ENCODE data around the gene ANKRD17.

ANKRD17 gene

DNA sequence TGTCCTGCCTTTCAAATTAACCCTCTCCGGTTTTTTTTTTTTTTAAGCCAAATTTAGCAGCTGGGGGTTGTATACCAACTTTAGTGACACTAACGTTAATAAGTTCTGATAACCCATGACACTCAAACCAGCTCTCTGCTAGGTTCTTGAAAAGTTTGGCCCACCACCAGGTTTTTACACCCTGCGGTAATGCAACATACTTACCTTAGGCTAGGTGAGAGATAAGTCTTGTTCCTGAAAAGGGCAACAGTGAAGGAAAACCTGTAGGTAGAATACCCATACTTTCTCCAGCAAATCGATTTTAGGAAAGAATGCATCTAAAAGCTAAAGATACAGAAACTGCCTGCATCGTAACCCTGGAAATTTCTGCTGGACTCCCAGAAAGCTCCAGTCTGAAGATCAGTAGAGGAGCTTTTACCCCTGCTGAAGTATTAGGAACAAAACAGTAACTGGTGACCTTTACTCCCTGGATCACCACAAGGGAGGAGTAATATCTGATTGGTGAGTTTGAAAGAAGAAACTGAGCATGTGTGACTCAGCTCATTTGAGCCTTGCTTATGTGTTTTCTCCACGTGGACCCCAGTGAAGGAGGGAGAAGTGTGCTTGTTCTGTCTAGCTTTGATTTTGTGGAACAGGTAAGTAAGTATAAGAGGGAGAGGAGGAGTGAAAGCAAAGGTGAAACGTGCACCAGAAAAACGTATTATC is 154.6 kb downstream of the ANKRD17 start:
- DNase-seq (ENCODE audit: low spot score): no peak

DNA sequence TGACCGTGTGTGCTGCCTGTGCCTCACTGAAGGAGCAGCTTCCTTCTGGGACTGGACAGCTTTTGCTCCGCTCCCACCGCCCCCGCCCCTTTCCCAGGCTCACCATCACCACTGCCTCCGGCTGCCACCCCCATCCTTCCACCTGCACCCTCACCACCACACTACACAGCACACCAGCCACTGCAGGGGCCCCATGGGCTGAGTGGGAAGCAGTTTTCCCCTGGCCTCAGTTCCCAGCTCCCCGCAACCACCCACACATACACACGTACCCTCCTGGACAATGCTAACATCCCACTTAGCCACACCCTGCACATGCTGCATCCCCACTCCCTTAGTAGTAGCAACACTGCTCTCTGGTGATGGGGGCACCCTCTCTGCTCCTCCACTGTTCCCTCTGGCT is 159.5 kb downstream of the ANKRD17 start:
- no peak for DNase-seq (ENCODE audit: low spot score)

- DNase-seq (ENCODE audit: low spot score): no peak
Measured at GRCh38 chr4:73098713-73099112, 159.9 kb downstream of the ANKRD17 start.

DNA sequence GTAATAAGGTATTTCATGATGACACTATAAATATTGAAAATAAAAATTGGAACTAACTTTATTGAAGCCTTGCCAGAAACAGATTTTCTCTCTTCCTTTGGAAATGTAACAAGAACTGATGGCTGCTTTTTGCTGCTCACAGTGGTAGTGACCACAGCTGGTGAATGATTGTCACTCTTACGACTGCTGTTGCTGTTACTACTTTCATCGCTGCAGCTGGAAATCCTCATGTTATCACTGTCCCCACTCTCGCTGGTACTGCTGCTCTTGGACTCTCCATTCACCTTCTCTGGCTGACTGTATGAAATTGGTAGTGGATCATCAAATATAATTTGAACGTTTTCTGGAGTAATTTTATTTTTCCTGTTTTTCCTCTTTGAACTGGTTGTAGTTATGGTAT is 160.6 kb downstream of the ANKRD17 start:
- no peak for DNase-seq (ENCODE audit: low spot score)

DNA sequence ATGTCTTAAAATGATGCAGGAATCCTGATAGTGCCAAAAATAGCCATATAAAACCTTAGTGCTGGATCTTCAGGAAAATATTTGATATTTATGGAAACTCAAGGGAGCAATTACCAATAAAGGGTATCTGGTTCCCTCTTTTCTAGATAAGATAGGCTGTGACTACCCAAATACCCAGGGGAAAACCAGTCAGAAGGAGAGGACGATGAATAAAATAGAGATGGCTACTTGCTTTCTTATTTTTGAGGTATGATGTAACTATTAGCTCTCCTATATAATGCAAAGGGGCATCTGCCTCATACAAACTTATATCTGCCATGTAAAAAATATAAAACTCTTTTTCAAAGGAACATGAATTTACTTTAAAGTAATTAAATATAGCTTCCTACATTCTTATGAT is 165.7 kb downstream of the ANKRD17 start:
- DNase-seq (ENCODE audit: low spot score): no peak

DNA sequence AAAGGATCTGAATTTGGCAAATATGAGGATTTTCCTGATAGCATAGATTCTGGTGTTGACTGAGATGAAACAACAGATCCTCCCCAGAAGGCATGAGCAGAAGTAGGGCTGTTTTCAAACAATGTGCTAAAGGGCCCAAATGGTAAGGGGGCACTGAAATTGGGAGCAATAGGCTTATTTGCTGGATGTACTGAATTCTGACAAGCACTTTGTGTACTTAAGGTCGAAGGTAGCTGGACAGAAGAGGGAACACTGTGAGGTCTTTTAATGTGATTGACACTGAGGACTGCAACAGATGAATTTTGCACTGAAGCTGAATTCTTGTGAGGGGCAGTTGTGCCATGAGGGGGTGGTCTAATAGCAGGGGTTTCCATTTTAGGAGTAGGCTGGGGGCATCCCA is 167.9 kb downstream of the ANKRD17 start:
- no peak for DNase-seq (ENCODE audit: low spot score)

- DNase-seq (ENCODE audit: low spot score): no peak
Measured at GRCh38 chr4:73087871-73088270, 170.7 kb downstream of the ANKRD17 start.

DNA sequence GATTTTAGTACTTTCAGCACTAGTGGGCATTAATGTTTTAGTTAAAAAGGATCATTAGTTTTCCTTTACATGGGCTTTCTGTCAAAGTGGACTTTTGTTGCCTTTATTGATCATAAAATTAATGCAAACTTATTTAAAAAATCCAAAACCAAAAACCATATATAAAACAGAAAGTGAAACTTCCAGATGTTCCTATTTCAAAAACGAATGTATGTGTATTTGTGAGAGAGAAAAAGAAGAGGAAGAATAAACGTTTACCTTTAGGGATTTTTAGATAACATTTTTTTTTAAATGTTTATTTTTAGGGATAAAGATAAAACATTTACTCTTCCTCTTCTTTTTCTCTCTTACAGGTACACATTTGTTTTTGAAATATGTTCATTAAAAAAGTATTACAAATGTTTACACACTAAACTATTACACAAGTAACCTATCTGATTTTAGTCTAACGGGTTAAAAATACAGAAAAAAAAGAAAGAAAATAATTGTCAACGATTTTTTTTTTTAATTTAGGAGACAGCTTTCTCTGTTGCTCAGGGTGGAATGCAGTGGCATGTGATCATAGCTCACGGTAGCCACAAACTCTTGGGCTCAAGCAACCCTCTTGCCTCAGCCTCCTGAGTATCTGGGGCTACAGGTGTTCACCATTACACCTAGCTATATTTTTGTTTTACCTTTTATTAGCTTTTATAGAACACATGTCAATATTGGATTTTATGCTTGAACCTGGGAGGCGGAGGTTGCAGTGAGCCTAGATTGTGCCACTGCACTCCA is 172.3 kb downstream of the ANKRD17 start:
- DNase-seq (ENCODE audit: low spot score): no peak

DNA sequence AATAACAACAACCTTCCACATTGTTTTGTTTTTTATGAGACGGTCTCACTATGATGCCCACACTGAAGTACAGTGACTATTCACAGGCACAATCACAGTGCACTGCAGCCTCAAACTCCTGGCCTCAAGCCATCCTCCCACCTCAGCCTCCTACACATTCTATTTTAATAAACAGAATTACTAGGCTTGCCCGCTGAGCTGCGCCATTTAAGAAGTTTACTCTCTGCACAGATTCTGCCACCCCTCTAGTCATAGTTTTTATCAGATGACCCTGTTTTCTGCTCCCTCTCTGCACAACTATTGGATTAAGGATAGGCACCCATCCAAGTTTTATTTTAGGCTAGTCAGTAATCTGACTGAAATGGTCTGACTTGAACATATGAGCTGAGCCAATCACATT is 177.8 kb downstream of the ANKRD17 start:
- DNase-seq (ENCODE audit: low spot score): no peak

GRCh38 chr4:73075832-73076231 is 182.8 kb downstream of the ANKRD17 start:
- DNase-seq (ENCODE audit: low spot score): no peak

GRCh38 chr4:73070074-73070390 is 188.6 kb downstream of the ANKRD17 start:
- DNase-seq (ENCODE audit: low spot score): no peak

- DNase-seq (ENCODE audit: low spot score): peak; percentile 99
Measured at GRCh38 chr4:73069338-73070073, 189.1 kb downstream of the ANKRD17 start, which contains the start of gene COX18. Gene COX18 (minus strand): TSS chr4:73069716. CDS start chr4:73069649, 67 bp downstream.

DNA sequence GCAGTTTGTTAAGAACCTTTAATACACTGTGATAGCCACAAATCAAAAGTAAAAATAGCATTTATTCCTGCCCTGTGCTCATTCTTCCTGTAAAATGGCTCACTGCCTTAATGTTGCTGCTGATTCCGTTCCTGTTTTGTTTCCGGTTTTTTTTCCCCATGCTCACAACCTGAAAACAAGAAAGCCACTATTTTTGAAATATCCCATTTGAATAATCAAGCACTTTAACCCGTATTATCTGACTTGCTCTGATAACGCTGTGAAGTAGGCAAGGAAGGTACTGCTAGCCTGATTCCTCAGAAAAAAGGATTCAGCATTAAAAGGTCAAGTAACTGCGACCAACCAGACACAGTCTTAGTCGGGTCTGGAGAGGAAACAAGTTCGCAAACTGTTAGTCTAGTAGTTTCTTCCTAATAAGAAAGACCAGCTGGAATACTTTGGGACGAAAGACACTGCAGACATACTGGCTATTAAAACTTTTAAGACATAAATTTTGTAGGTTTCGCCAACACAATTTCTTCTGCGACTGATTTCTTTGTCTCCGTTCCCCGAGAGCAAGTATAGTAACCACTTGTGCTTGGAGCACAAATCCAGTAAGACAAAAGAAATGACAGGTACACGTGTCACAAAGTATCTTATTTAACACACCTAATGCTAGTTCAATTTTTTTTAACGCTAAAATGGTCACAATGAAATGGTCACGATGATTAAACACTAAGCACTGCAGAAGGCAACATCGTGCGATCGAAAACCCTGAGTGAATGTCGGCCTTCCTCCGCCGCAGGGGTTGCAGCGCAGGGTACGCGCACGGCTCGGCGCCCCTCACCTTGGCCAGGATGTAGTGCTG is 189.9 kb downstream of the ANKRD17 start:
- peak; percentile 69 for DNase-seq (ENCODE audit: low spot score)

- DNase-seq (ENCODE audit: low spot score): no peak
Measured at GRCh38 chr4:73067971-73068394, 190.6 kb downstream of the ANKRD17 start.

GRCh38 chr4:73066928-73067327 is 191.7 kb downstream of the ANKRD17 start:
- DNase-seq (ENCODE audit: low spot score): no peak

GRCh38 chr4:73066445-73066844 is 192.2 kb downstream of the ANKRD17 start:
- no peak for DNase-seq (ENCODE audit: low spot score)

- DNase-seq (ENCODE audit: low spot score): no peak
Measured at GRCh38 chr4:73064536-73064935, 194.1 kb downstream of the ANKRD17 start.

DNA sequence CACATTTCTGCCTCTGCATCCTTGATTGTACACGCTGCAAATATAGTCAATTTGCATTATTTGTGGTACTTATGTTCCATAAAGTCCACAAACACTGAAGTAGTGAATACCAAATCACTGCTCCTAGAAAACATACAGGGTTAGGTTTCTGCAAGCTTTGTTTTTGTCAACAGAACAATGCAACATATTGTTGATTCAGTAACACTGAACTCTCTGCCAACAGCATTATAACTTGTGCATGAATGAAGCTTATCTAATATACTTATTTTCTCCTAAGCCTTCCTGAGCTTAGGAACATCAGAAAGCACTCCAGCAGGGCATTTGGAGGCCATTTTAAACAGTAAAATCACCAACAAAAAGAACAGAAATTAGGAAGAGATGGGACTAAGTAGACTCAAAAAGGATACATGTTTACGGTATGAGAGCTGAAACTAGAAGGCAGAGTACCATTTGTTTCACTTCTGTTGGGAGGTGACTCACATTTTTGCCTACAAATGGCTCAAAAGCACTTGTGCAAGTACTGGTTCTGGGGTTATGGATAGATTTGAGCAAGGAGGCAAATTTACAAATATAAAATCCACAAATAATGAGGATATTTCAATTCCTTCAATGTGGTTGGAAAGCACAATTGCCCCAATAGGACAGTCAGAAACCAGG is 203.2 kb downstream of the ANKRD17 start:
- DNase-seq (ENCODE audit: low spot score): no peak

DNA sequence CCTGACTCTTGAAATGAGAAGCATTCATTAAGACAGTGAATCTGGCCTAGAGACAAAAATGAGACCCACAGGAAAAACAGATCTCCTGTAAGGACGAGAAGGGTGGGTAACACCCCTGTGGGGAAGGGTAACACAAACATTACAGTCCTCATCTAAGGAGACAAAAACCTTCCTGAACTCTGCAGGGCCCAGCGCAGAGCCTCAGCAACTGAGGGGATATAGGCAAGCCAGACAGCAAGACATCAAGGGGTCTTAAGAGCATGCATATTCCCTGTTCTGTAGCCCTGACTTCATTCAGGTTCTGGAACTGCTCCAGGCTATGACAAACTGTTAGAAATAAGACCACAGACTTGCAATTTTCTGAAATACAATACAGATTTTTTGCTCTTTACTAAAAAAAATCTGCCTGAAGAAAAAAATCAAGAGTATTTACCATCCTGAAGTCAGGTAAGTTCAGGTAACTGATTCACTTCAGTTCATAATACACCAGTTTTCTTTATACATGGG is 204.6 kb downstream of the ANKRD17 start:
- no peak for DNase-seq (ENCODE audit: low spot score)

DNA sequence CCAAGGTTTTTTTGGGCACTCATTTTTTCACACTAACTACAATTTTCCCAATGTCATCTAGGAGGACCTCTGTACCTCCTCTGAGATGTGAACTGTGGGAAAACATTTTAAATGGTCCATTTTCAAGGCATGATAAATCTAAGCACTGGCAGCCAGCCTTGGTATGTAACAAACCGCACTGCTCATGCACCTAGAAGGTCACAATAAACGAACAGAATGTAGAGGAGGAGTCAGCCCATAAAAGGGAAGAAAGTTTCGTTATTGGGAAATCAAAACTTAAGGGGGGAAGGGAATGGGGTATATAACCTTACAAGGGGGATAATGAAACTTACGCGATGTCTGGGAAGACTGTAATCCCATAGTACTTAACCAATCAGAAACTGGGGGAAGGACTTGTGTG is 205.5 kb downstream of the ANKRD17 start:
- no peak for DNase-seq (ENCODE audit: low spot score)

GRCh38 chr4:73051625-73052024 is 207.0 kb downstream of the ANKRD17 start:
- DNase-seq (ENCODE audit: low spot score): no peak
